ENCODE data around the gene RPGR. TPM values are rescaled to one million over a fixed set of nuclear protein-coding genes. Genes with fewer than 3 reads are reported as not detected.

The RPGR gene
- total and polyA plus RNA-seq, 2 experiments from 2014 or later: 7.4 to 36.3 TPM

GRCh38 chrX:38236901-38237615, 90.3 kb downstream of the RPGR start:
- H3K4me3 Mint-ChIP-seq: no peak overlapping the region
- H3K27ac Mint-ChIP-seq: no peak overlapping the region
- no peak overlapping the region for H3K4me3 ChIP-seq
- H3K27me3 Mint-ChIP-seq (ENCODE audit: insufficient read depth, low read depth, poor library complexity): no peaks in the 10 kb centered on the region
- no peaks in the 10 kb centered on the region for H3F3A ChIP-seq (replicated peaks; ENCODE audit: low read depth)
- no peak overlapping the region for H3K4me2 ChIP-seq
- no peak overlapping the region for H2AFZ ChIP-seq
- DNase-seq (ENCODE audit: low spot score) (no peak), ATAC-seq (no peak)
- no peaks in the 10 kb centered on the region for H3K36me3 ChIP-seq (ENCODE audit: insufficient read depth)
- no peak overlapping the region for H3K27ac ChIP-seq (ENCODE audit: low read depth)
- H3K4me1 ChIP-seq (ENCODE audit: insufficient read depth): no peaks in the 10 kb centered on the region
- no peaks in the 10 kb centered on the region for H3K9me3 Mint-ChIP-seq
- peaks cover 7% of the 10 kb centered on the region; the same call in 2 of the 3 replicates for H3K4me1 Mint-ChIP-seq
- no peaks in the 10 kb centered on the region for H3K79me2 ChIP-seq (replicated peaks; ENCODE audit: insufficient read depth)
- H3K36me3 Mint-ChIP-seq (ENCODE audit: low read depth): no peaks in the 10 kb centered on the region
- no peak for TF ChIP-seq POLR2AphosphoS5 (IDR thresholded peaks at IDR 0.05; ENCODE audit: low read depth)
- TF ChIP-seq CTCF (conservative IDR thresholded peaks at IDR 0.05; ENCODE audit: low read depth in 2 of 2): no peak
- TF ChIP-seq ZNF114 (CRISPR knock-in tag; IDR thresholded peaks at IDR 0.05): no peak
- no peak for TF ChIP-seq ZNF331 (CRISPR knock-in tag; IDR thresholded peaks at IDR 0.05; ENCODE audit: low read depth)
- no peaks in the 10 kb centered on the region for H3K27me3 ChIP-seq (ENCODE audit: insufficient read depth)
- H3K9me2 ChIP-seq (ENCODE audit: insufficient read depth): no peaks in the 10 kb centered on the region
- no peaks in the 10 kb centered on the region for H4K20me1 ChIP-seq (replicated peaks; ENCODE audit: insufficient read depth)

- H3K4me1 ChIP-seq (ENCODE audit: insufficient read depth): no peaks in the 10 kb centered on the region
- no peaks in the 10 kb centered on the region for H3K27me3 Mint-ChIP-seq (ENCODE audit: insufficient read depth, low read depth, poor library complexity)
- no peak overlapping the region for H3K4me2 ChIP-seq
- H3K9me2 ChIP-seq (ENCODE audit: insufficient read depth): no peaks in the 10 kb centered on the region
- no peaks in the 10 kb centered on the region for H3F3A ChIP-seq (replicated peaks; ENCODE audit: low read depth)
- no peak overlapping the region for H3K27ac ChIP-seq (ENCODE audit: low read depth)
- no peaks in the 10 kb centered on the region for H3K79me2 ChIP-seq (replicated peaks; ENCODE audit: insufficient read depth)
- no peaks in the 10 kb centered on the region for H3K36me3 Mint-ChIP-seq (ENCODE audit: low read depth)
- no peak overlapping the region for H3K27ac Mint-ChIP-seq
- ATAC-seq (no peak), DNase-seq (ENCODE audit: low spot score) (peak; percentile 2)
- no peak overlapping the region for H3K4me3 Mint-ChIP-seq
- no peaks in the 10 kb centered on the region for H4K20me1 ChIP-seq (replicated peaks; ENCODE audit: insufficient read depth)
- no peaks in the 10 kb centered on the region for H3K27me3 ChIP-seq (ENCODE audit: insufficient read depth)
- no peak overlapping the region for H3K4me3 ChIP-seq
- no peaks in the 10 kb centered on the region for H3K36me3 ChIP-seq (ENCODE audit: insufficient read depth)
- H3K4me1 Mint-ChIP-seq: peaks cover 7% of the 10 kb centered on the region; the same call in 2 of the 3 replicates
- H3K9me3 Mint-ChIP-seq: no peaks in the 10 kb centered on the region
- peak overlapping the region; percentile 52; the same call in 1 of the 2 replicates for H2AFZ ChIP-seq
- TF ChIP-seq JUNB (IDR thresholded peaks at IDR 0.05; ENCODE audit: unreplicated experiment): no peak
- TF ChIP-seq EZH2 (IDR thresholded peaks at IDR 0.05; ENCODE audit: low read depth, unreplicated experiment): no peak
- TF ChIP-seq EZH2phosphoT487 (IDR thresholded peaks at IDR 0.05; ENCODE audit: unreplicated experiment): no peak
- TF ChIP-seq ETS1 (IDR thresholded peaks at IDR 0.05): no peak
- TF ChIP-seq ZNF331 (CRISPR knock-in tag; IDR thresholded peaks at IDR 0.05; ENCODE audit: low read depth): no peak
- no peak for TF ChIP-seq ZNF462 (CRISPR knock-in tag; IDR thresholded peaks at IDR 0.05)
- TF ChIP-seq POLR2AphosphoS5 (IDR thresholded peaks at IDR 0.05; ENCODE audit: low read depth): no peak
Observed at GRCh38 chrX:38233891-38234667, 93.2 kb downstream of the RPGR start.
